ENCODE data around the gene RPSA. TPM values are rescaled to one million over a fixed set of nuclear protein-coding genes. Genes with fewer than 3 reads are reported as not detected.
A peak's percentile ranks its signal among the peaks of the same experiment; 100 is the strongest.
"Not testable (repeated sequence)": the region's sequence is repeated elsewhere in the genome, so short reads cannot be mapped to it uniquely, and the experiment has no call there.

The RPSA gene
- total RNA-seq (2014; rRNA removed; shearing (Covaris generic)): 1,987 and 2,436 TPM in 2 replicates
- polyA plus RNA-seq (2015; cell fraction: cytosol; rRNA removed): 1,710 and 1,769 TPM in 2 replicates
- polyA plus RNA-seq (2015; cell fraction: nucleus; rRNA removed): 696 and 732 TPM in 2 replicates

- in situ Hi-C loops (cut with HindIII; ENCODE audit: low pct_unique_long_range_greater_than_20kb, low sequenced_read_pairs): no loop called here
- peak; percentile 97 for DNase-seq (ENCODE audit: low read depth, low spot score)
Measured at GRCh38 chr3:39406368-39407258, at the start of gene RPSA. RPSA (plus strand) TSS chr3:39406720; CDS start chr3:39407654, 934 bp downstream.

- DNase-seq (ENCODE audit: low read depth, low spot score): no peak
- in situ Hi-C loops (cut with HindIII; ENCODE audit: low pct_unique_long_range_greater_than_20kb, low sequenced_read_pairs): no loop called here
Measured at GRCh38 chr3:39358333-39358732, 48.2 kb upstream of the RPSA start.

- in situ Hi-C loops (cut with HindIII; ENCODE audit: low pct_unique_long_range_greater_than_20kb, low sequenced_read_pairs): no loop called here
- no peak for DNase-seq (ENCODE audit: low read depth, low spot score)
Measured at GRCh38 chr3:39361252-39361927, 45.1 kb upstream of the RPSA start.

- no peak for DNase-seq (ENCODE audit: low read depth, low spot score)
- in situ Hi-C loops (cut with HindIII; ENCODE audit: low pct_unique_long_range_greater_than_20kb, low sequenced_read_pairs): no loop called here
Measured at GRCh38 chr3:39362192-39362591, 44.3 kb upstream of the RPSA start.

GRCh38 chr3:39362812-39363211, 43.7 kb upstream of the RPSA start:
- no peak for DNase-seq (ENCODE audit: low read depth, low spot score)
- in situ Hi-C loops (cut with HindIII; ENCODE audit: low pct_unique_long_range_greater_than_20kb, low sequenced_read_pairs): no loop called here

GRCh38 chr3:39370450-39370849, 36.1 kb upstream of the RPSA start:
- in situ Hi-C loops (cut with HindIII; ENCODE audit: low pct_unique_long_range_greater_than_20kb, low sequenced_read_pairs); DNase-seq (ENCODE audit: low read depth, low spot score): not testable (repeated sequence)

GRCh38 chr3:39372833-39373232, 33.7 kb upstream of the RPSA start:
- in situ Hi-C loops (cut with HindIII; ENCODE audit: low pct_unique_long_range_greater_than_20kb, low sequenced_read_pairs): no loop called here
- no peak for DNase-seq (ENCODE audit: low read depth, low spot score)

GRCh38 chr3:39376959-39377634, 29.4 kb upstream of the RPSA start:
- in situ Hi-C loops (cut with HindIII; ENCODE audit: low pct_unique_long_range_greater_than_20kb, low sequenced_read_pairs): no loop called here
- DNase-seq (ENCODE audit: low read depth, low spot score): no peak

- in situ Hi-C loops (cut with HindIII; ENCODE audit: low pct_unique_long_range_greater_than_20kb, low sequenced_read_pairs): no loop called here
- DNase-seq (ENCODE audit: low read depth, low spot score): peak; percentile 58
Measured at GRCh38 chr3:39378088-39378487, 28.4 kb upstream of the RPSA start.

GRCh38 chr3:39378957-39379777, 27.4 kb upstream of the RPSA start:
- no peak for DNase-seq (ENCODE audit: low read depth, low spot score)
- in situ Hi-C loops (cut with HindIII; ENCODE audit: low pct_unique_long_range_greater_than_20kb, low sequenced_read_pairs): no loop called here

GRCh38 chr3:39379778-39380155, 26.8 kb upstream of the RPSA start:
- no peak for DNase-seq (ENCODE audit: low read depth, low spot score)
- in situ Hi-C loops (cut with HindIII; ENCODE audit: low pct_unique_long_range_greater_than_20kb, low sequenced_read_pairs): no loop called here

GRCh38 chr3:39381432-39381831, 25.1 kb upstream of the RPSA start:
- in situ Hi-C loops (cut with HindIII; ENCODE audit: low pct_unique_long_range_greater_than_20kb, low sequenced_read_pairs): no loop called here
- DNase-seq (ENCODE audit: low read depth, low spot score): no peak

- peak; percentile 82 for DNase-seq (ENCODE audit: low read depth, low spot score)
- in situ Hi-C loops (cut with HindIII; ENCODE audit: low pct_unique_long_range_greater_than_20kb, low sequenced_read_pairs): no loop called here
Measured at GRCh38 chr3:39383045-39383880, 23.3 kb upstream of the RPSA start, which contains the start of gene SLC25A38. SLC25A38 (plus strand) TSS chr3:39383370; CDS start chr3:39383725, 355 bp downstream.

- in situ Hi-C loops (cut with HindIII; ENCODE audit: low pct_unique_long_range_greater_than_20kb, low sequenced_read_pairs): no loop called here
- peak; percentile 92 for DNase-seq (ENCODE audit: low read depth, low spot score)
Measured at GRCh38 chr3:39383881-39384664, 22.4 kb upstream of the RPSA start.

- in situ Hi-C loops (cut with HindIII; ENCODE audit: low pct_unique_long_range_greater_than_20kb, low sequenced_read_pairs): no loop called here
- no peak for DNase-seq (ENCODE audit: low read depth, low spot score)
Measured at GRCh38 chr3:39384665-39385000, 21.9 kb upstream of the RPSA start.

Data from SK-MEL-5 (cell line).